ENCODE results near the gene PIGU. TPM values are rescaled to one million over a fixed set of nuclear protein-coding genes. Genes with fewer than 3 reads are reported as not detected.

Gene PIGU
- total RNA-seq, 1 experiment from 2014 or later: 24.4 TPM

DNA sequence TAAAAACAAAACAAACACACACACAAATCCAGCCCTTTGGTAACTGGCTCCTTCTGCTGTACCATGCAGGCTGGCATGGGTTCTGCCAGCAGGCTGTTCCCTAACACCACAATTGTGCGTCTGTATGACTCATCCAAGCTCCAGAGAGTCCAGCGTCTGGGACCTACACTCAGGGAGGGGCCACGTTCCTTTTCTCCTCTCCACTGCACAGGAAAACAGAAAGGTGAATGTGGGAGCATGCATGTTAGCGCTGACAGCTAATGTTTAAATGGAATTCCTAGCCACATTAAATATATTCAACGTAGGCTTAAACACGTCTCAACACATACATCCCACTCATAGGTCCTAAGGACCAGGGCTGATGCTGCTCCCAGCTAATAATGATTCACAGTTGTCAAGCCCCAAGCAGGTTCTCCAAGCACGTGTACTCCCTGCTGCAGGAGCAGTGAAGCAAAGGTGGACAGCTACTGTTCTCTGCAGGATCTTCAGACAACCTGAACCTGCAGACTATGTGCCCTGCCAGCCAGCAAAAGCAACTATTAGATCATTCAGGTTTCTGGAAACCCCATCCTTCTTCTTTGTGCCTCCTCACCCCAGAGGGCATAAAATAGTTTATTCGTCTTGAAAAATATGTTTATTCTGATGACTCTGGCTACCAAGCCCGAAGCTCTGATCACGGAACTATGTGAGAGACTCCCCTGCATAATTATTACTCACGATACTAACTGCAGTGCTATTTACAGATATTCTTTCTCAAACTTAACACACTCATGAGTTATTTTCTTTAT lies 97.5 kb downstream of the PIGU start:
- Histone ChIP-seq H3K9me3 (replicated peaks) (no peaks in the 10 kb centered on the region), H3K4me3 (no peak overlapping the region), H3K36me3 (peaks cover 7% of the 10 kb centered on the region), H3K4me1 (replicated peaks) (peaks cover 31% of the 10 kb centered on the region), H3K27me3 (replicated peaks) (no peaks in the 10 kb centered on the region), H3K27ac (no peak overlapping the region)
- peak; percentile 67 to 79 for DNase-seq (ENCODE audit: low read depth in 1 of 2, low spot score in 2 of 2)

- peaks cover 1% of the 10 kb centered on the region; the same call in 1 of the 2 replicates for H3K36me3 ChIP-seq
- no peak overlapping the region for H3K4me3 ChIP-seq
- peak in 1 of 2 experiments; percentile 9 for DNase-seq (ENCODE audit: low read depth in 1 of 2, low spot score in 2 of 2)
- no peaks in the 10 kb centered on the region for H3K27me3 ChIP-seq (replicated peaks)
- no peak overlapping the region for H3K27ac ChIP-seq
- H3K9me3 ChIP-seq (replicated peaks): no peaks in the 10 kb centered on the region
- H3K4me1 ChIP-seq (replicated peaks): peaks cover 31% of the 10 kb centered on the region
Observed at GRCh38 chr20:34578521-34578920, 98.4 kb downstream of the PIGU start.

DNA sequence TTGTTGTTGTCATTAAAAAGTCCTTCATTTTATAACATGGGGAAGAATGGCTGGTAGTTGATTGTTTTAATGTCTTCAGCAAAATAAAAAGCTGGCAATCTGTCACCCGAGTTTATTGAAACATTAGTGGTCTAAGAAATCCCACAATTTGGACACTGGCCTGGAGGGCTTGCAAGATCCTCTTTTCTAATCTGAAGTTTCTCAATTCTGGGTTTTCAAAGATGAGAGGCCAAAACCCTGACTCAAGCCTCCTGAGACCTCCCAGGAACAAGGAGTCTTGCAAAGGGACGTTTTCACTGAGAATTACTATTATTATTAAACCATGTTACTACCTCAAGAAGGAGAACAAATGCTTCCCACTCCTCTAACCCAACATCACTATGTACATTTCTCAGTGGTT lies 98.9 kb downstream of the PIGU start:
- Histone ChIP-seq H3K9me3 (replicated peaks) (no peaks in the 10 kb centered on the region), H3K27ac (no peak overlapping the region), H3K27me3 (replicated peaks) (no peaks in the 10 kb centered on the region), H3K4me3 (no peak overlapping the region), H3K4me1 (replicated peaks) (peaks cover 31% of the 10 kb centered on the region), H3K36me3 (no peaks in the 10 kb centered on the region)
- peak in 1 of 2 experiments; percentile 9 for DNase-seq (ENCODE audit: low read depth in 1 of 2, low spot score in 2 of 2)

- H3K9me3 ChIP-seq (replicated peaks): no peaks in the 10 kb centered on the region
- no peaks in the 10 kb centered on the region for H3K27me3 ChIP-seq (replicated peaks)
- H3K4me3 ChIP-seq: no peak overlapping the region
- H3K27ac ChIP-seq: no peak overlapping the region
- no peak for DNase-seq (ENCODE audit: low read depth in 1 of 2, low spot score in 2 of 2)
- no peaks in the 10 kb centered on the region for H3K36me3 ChIP-seq
- H3K4me1 ChIP-seq (replicated peaks): peaks cover 27% of the 10 kb centered on the region
Observed at GRCh38 chr20:34577061-34577460, 99.8 kb downstream of the PIGU start.

DNA sequence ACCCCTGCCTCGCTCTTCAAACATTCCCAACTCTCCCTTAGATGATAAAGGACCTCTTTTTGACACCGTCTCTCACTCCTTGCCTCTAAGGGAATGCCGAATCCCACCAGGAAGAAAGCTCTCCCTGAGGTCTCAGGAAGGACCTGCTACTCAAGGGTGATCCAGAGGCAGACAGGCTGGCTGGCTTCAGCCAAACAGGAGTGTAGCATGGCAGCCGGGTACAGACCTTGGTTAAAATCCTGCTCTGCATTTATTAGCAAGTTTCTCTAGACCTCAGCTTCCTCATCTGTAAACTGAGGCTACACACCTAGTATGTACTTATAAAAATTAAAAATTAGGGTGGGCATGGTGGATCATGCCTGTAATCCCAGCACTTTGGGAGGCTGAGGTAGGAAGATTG lies 101.1 kb downstream of the PIGU start:
- no peaks in the 10 kb centered on the region for H3K27me3 ChIP-seq (replicated peaks)
- no peak for DNase-seq (ENCODE audit: low read depth in 1 of 2, low spot score in 2 of 2)
- no peaks in the 10 kb centered on the region for H3K36me3 ChIP-seq
- peaks cover 25% of the 10 kb centered on the region for H3K4me1 ChIP-seq (replicated peaks)
- no peaks in the 10 kb centered on the region for H3K9me3 ChIP-seq (replicated peaks)
- H3K27ac ChIP-seq: no peak overlapping the region
- H3K4me3 ChIP-seq: no peak overlapping the region

DNA sequence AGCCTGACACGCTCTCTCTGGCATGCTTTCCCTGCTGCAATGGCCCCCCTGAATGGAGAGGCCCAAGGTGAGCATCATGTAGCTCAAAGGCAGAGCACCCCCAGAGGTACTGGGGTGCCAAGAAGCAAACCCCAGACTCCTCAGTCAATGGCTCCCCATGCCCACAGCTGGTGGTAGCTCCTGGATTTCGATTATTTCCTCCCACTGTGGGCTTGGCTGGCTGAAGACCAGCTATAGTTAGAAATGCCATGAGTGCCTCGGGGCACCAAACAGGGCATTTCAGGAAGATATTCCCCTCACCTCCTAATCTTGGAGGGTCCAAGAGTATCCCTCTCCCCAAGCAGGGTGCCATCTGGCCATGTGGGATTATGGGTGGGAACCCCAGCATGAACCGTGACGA lies 101.6 kb downstream of the PIGU start:
- DNase-seq (ENCODE audit: low read depth in 1 of 2, low spot score in 2 of 2): peak in 1 of 2 experiments; percentile 16
- Histone ChIP-seq H3K4me3 (no peak overlapping the region), H3K36me3 (no peaks in the 10 kb centered on the region), H3K9me3 (replicated peaks) (no peaks in the 10 kb centered on the region), H3K4me1 (replicated peaks) (peaks cover 24% of the 10 kb centered on the region), H3K27ac (no peak overlapping the region), H3K27me3 (replicated peaks) (no peaks in the 10 kb centered on the region)

GRCh38 chr20:34574861-34575260 lies 102.0 kb downstream of the PIGU start:
- peaks cover 2% of the 10 kb centered on the region for H3K36me3 ChIP-seq

GRCh38 chr20:34574426-34574825 lies 102.5 kb downstream of the PIGU start:
- H3K27me3 ChIP-seq (replicated peaks): no peaks in the 10 kb centered on the region
- peaks cover 16% of the 10 kb centered on the region for H3K4me1 ChIP-seq (replicated peaks)
- H3K4me3 ChIP-seq: no peak overlapping the region
- no peaks in the 10 kb centered on the region for H3K9me3 ChIP-seq (replicated peaks)
- DNase-seq (ENCODE audit: low read depth in 1 of 2, low spot score in 2 of 2): peak in 1 of 2 experiments; percentile 13
- no peak overlapping the region for H3K27ac ChIP-seq
- H3K36me3 ChIP-seq: peaks cover 3% of the 10 kb centered on the region

More at GRCh38 chr20:34574861-34575260, 102.0 kb downstream of the PIGU start:
- Histone ChIP-seq H3K27ac (no peak overlapping the region), H3K9me3 (replicated peaks) (no peaks in the 10 kb centered on the region), H3K4me1 (replicated peaks) (peaks cover 20% of the 10 kb centered on the region), H3K27me3 (replicated peaks) (no peaks in the 10 kb centered on the region), H3K4me3 (no peak overlapping the region)
- peak in 1 of 2 experiments; percentile 7 for DNase-seq (ENCODE audit: low read depth in 1 of 2, low spot score in 2 of 2)

DNA sequence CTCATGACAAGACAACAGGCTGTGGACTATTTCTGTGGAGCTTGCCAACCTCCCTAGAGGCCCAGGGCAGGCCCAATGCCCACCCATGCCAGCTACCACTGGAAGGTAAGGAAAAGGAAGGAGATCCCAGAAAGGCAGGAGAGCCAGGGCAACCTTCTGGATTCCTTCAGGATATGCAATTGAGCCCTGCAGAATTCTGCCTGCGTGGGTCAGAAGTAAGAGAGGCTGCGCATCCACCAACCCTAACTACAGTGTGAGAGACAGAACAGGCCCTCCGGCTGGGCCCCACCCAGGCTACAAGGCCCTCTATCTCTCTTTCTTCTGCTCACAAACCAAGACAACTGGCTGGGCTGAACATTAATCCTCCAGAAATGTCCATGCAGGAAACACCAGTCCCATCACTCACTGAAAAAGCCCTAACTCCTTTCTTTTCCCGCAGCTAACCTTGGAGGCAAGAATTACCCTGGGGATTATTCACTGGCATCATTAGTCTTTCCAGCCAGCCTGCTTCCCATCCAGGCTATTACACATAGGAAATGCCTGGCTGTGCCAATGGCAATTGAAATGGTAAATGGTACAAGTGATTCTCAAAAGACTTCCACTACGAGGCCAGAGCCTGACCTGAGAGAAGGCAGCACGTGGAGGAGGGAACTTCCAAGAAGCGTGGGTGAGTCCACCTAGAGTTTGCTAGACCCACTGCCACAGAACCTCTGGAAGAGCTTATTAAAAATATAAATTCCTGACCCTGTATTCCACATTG lies 103.2 kb downstream of the PIGU start:
- no peaks in the 10 kb centered on the region for H3K9me3 ChIP-seq (replicated peaks)
- peaks cover 3% of the 10 kb centered on the region for H3K36me3 ChIP-seq
- H3K27ac ChIP-seq: no peak overlapping the region
- no peaks in the 10 kb centered on the region for H3K27me3 ChIP-seq (replicated peaks)
- peaks cover 9% of the 10 kb centered on the region; the same call in 1 of the 2 replicates for H3K4me1 ChIP-seq (replicated peaks)
- H3K4me3 ChIP-seq: no peak overlapping the region
- peak in 1 of 2 experiments; percentile 22 for DNase-seq (ENCODE audit: low read depth in 1 of 2, low spot score in 2 of 2)

DNA sequence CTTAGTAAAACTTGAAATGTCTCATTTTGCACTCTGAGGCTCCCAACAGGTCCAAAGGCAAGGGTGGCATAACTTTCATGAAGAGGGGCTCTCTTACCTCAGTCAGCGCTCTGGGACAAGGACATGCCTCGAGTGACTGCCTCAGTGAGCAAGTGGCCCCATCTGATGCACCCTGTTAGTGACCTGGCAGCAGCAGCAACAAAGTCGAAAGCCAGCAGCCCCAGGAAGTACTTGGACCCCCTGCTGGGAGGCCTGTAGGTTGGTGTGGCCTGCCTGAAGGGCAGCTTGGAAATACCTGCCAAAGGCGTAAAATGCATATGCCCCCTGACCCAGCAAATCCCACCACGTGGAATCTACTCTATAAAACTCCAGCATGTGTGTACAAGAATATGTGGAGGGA lies 105.1 kb downstream of the PIGU start:
- H3K4me1 ChIP-seq (replicated peaks): peaks cover 6% of the 10 kb centered on the region; the same call in 1 of the 2 replicates
- no peaks in the 10 kb centered on the region for H3K27me3 ChIP-seq (replicated peaks)
- no peak overlapping the region for H3K27ac ChIP-seq
- H3K9me3 ChIP-seq (replicated peaks): no peaks in the 10 kb centered on the region
- no peak overlapping the region for H3K4me3 ChIP-seq
- peaks cover 3% of the 10 kb centered on the region for H3K36me3 ChIP-seq
- DNase-seq (ENCODE audit: low read depth in 1 of 2, low spot score in 2 of 2): no peak

- Histone ChIP-seq H3K9me3 (replicated peaks) (no peaks in the 10 kb centered on the region), H3K27me3 (replicated peaks) (no peaks in the 10 kb centered on the region), H3K27ac (no peak overlapping the region), H3K36me3 (peaks cover 3% of the 10 kb centered on the region), H3K4me3 (no peak overlapping the region), H3K4me1 (replicated peaks) (peaks cover 6% of the 10 kb centered on the region; the same call in 1 of the 2 replicates)
- DNase-seq (ENCODE audit: low read depth in 1 of 2, low spot score in 2 of 2): peak in 1 of 2 experiments; percentile 7
Observed at GRCh38 chr20:34570859-34571306, 106.0 kb downstream of the PIGU start.

GRCh38 chr20:34569598-34569997 lies 107.3 kb downstream of the PIGU start:
- DNase-seq (ENCODE audit: low read depth in 1 of 2, low spot score in 2 of 2): no peak
- Histone ChIP-seq H3K27me3 (replicated peaks) (no peaks in the 10 kb centered on the region), H3K27ac (no peak overlapping the region), H3K4me3 (no peak overlapping the region), H3K9me3 (replicated peaks) (no peaks in the 10 kb centered on the region), H3K4me1 (replicated peaks) (peaks cover 6% of the 10 kb centered on the region; the same call in 1 of the 2 replicates), H3K36me3 (peaks cover 3% of the 10 kb centered on the region)

- H3K9me3 ChIP-seq (replicated peaks): no peaks in the 10 kb centered on the region
- no peak overlapping the region for H3K4me3 ChIP-seq
- no peaks in the 10 kb centered on the region for H3K27me3 ChIP-seq (replicated peaks)
- DNase-seq (ENCODE audit: low read depth in 1 of 2, low spot score in 2 of 2): no peak
- peaks cover 6% of the 10 kb centered on the region; the same call in 1 of the 2 replicates for H3K4me1 ChIP-seq (replicated peaks)
- H3K36me3 ChIP-seq: peaks cover 3% of the 10 kb centered on the region
- H3K27ac ChIP-seq: no peak overlapping the region
Observed at GRCh38 chr20:34567892-34568865, 108.7 kb downstream of the PIGU start.

Data from SJSA1 (cell line).